ENCODE data around the gene THNSL1. TPM values are rescaled to one million over a fixed set of nuclear protein-coding genes. Genes with fewer than 3 reads are reported as not detected.

THNSL1 gene
- total and polyA plus RNA-seq, 2 donors (not counting 1 experiment from before 2014, with no cell fraction given): 1.6 to 4.3 TPM

DNA sequence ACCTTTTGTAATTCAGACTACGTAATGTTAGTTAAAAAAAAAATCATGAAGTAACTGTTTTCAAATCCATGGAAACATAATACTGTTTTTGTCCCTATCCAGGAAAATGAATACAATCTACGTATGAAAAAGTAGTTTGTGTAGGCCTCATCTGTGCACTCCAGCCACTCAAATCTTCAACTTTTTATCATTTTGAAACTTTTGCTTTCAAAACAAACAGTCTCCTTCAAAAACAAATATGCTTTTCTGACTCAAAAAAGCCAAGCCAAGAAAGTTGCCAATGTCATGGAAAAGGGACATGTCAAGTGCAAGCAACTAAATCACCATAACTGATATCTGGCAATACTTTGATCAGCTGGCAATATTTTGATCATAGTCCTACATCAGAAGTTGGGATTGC, 13.1 kb downstream of the THNSL1 start:
- H3K27me3 ChIP-seq (ENCODE audit: control insufficient read depth, insufficient read depth, low read length): no peaks in the 10 kb centered on the region
- no peak for DNase-seq (ENCODE audit: low read depth in 2 of 2)
- no peaks in the 10 kb centered on the region for H3K36me3 ChIP-seq (ENCODE audit: control insufficient read depth, insufficient read depth, low read length)
- no peaks in the 10 kb centered on the region for H4K20me1 ChIP-seq (ENCODE audit: control insufficient read depth, extremely low read depth, insufficient read depth, low read length)
- no peak overlapping the region for H3K9ac ChIP-seq (ENCODE audit: insufficient read depth, low read length)
- H3K4me3 ChIP-seq (replicated peaks in 1 of 4; ENCODE audit: control extremely low read depth in 1 of 4, insufficient read depth in 1 of 4, low read depth in 3 of 4, low read length in 4 of 4): no peak overlapping the region
- no peak for TF ChIP-seq EZH2 (IDR thresholded peaks at IDR 0.05; ENCODE audit: low read length, missing control alignments)
- TF ChIP-seq, protein P1, sequence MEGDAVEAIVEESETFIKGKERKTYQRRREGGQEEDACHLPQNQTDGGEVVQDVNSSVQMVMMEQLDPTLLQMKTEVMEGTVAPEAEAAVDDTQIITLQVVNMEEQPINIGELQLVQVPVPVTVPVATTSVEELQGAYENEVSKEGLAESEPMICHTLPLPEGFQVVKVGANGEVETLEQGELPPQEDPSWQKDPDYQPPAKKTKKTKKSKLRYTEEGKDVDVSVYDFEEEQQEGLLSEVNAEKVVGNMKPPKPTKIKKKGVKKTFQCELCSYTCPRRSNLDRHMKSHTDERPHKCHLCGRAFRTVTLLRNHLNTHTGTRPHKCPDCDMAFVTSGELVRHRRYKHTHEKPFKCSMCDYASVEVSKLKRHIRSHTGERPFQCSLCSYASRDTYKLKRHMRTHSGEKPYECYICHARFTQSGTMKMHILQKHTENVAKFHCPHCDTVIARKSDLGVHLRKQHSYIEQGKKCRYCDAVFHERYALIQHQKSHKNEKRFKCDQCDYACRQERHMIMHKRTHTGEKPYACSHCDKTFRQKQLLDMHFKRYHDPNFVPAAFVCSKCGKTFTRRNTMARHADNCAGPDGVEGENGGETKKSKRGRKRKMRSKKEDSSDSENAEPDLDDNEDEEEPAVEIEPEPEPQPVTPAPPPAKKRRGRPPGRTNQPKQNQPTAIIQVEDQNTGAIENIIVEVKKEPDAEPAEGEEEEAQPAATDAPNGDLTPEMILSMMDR (conservative IDR thresholded peaks at IDR 0.05 in 1 of 2, IDR thresholded peaks at IDR 0.05 in 1 of 2; ENCODE audit: low read depth in 1 of 2, low read length in 2 of 2): no peak
- H3K79me2 ChIP-seq (ENCODE audit: control insufficient read depth, insufficient read depth, low read length): no peaks in the 10 kb centered on the region
- H3K9me3 ChIP-seq (ENCODE audit: control insufficient read depth, insufficient read depth, low read depth, low read length): no peaks in the 10 kb centered on the region
- no peak overlapping the region for H3K27ac ChIP-seq (ENCODE audit: insufficient read depth, low read length)
- H3K4me1 ChIP-seq (ENCODE audit: control insufficient read depth, extremely low read depth, insufficient read depth, low read length): no peaks in the 10 kb centered on the region
- H3K4me2 ChIP-seq (ENCODE audit: extremely low read depth, insufficient read depth, low read length): no peak overlapping the region
- no peak overlapping the region for H2AFZ ChIP-seq (ENCODE audit: low read length)

DNA sequence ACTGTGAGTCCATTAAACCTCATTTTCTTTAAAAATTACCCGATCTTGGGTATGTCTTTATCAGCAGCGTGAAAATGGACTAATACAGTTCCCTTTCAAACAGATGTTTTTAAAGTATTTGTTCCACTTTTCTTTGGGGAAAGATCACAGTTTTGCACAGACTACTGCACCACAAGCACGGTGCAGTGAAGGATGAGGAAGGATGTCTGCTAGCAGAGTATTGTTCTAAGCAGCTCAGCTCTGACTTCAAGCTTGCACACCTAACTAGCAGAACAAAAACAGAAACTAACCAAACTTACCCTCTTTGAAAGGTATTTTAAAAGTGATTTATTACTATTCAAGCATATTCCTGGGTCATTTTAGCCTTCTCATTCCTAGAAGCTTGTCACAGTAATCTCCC, 20.0 kb downstream of the THNSL1 start:
- Histone ChIP-seq H3K27me3 (ENCODE audit: control insufficient read depth, insufficient read depth, low read length) (no peaks in the 10 kb centered on the region), H3K4me3 (replicated peaks in 1 of 4; ENCODE audit: control extremely low read depth in 1 of 4, insufficient read depth in 1 of 4, low read depth in 3 of 4, low read length in 4 of 4) (no peak overlapping the region), H3K79me2 (ENCODE audit: control insufficient read depth, insufficient read depth, low read length) (no peaks in the 10 kb centered on the region), H3K4me2 (ENCODE audit: extremely low read depth, insufficient read depth, low read length) (no peak overlapping the region), H2AFZ (ENCODE audit: low read length) (no peak overlapping the region), H3K9ac (ENCODE audit: insufficient read depth, low read length) (no peak overlapping the region), H4K20me1 (ENCODE audit: control insufficient read depth, extremely low read depth, insufficient read depth, low read length) (no peaks in the 10 kb centered on the region), H3K9me3 (ENCODE audit: control insufficient read depth, insufficient read depth, low read depth, low read length) (no peaks in the 10 kb centered on the region), H3K27ac (ENCODE audit: insufficient read depth, low read length) (no peak overlapping the region), H3K36me3 (ENCODE audit: control insufficient read depth, insufficient read depth, low read length) (no peaks in the 10 kb centered on the region), H3K4me1 (ENCODE audit: control insufficient read depth, extremely low read depth, insufficient read depth, low read length) (no peaks in the 10 kb centered on the region)
- no peak for DNase-seq (ENCODE audit: low read depth in 2 of 2)
- TF ChIP-seq, protein P1 (conservative IDR thresholded peaks at IDR 0.05 in 1 of 2, IDR thresholded peaks at IDR 0.05 in 1 of 2; ENCODE audit: low read depth in 1 of 2, low read length in 2 of 2): no peak
- no peak for TF ChIP-seq EZH2 (IDR thresholded peaks at IDR 0.05; ENCODE audit: low read length, missing control alignments)

DNA sequence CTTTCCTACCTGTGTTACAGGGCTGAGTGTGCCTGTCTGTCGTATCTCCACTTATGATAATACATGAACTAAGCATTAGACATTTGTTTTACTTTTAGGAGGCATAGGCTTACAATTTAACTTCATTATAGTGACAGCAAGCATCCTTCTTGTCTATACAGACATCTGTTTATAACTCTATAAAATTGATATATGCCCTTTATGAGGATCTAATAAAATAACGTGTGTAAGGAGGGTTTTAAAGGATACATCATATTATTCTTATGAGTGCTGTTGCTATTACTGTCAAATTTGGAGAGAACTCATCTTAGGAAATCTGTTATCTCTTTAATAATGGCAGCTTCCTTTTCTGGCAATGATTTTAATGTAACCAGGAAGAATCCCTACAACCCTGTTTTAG, 21.9 kb downstream of the THNSL1 start:
- no peak overlapping the region for H3K4me3 ChIP-seq (replicated peaks in 1 of 4; ENCODE audit: control extremely low read depth in 1 of 4, insufficient read depth in 1 of 4, low read depth in 3 of 4, low read length in 4 of 4)

More for the DNA sequence above, 21.9 kb downstream of the THNSL1 start:
- Histone ChIP-seq H3K36me3 (ENCODE audit: control insufficient read depth, insufficient read depth, low read length) (no peaks in the 10 kb centered on the region), H2AFZ (ENCODE audit: low read length) (no peak overlapping the region), H4K20me1 (ENCODE audit: control insufficient read depth, extremely low read depth, insufficient read depth, low read length) (no peaks in the 10 kb centered on the region), H3K9me3 (ENCODE audit: control insufficient read depth, insufficient read depth, low read depth, low read length) (no peaks in the 10 kb centered on the region), H3K79me2 (ENCODE audit: control insufficient read depth, insufficient read depth, low read length) (no peaks in the 10 kb centered on the region), H3K27me3 (ENCODE audit: control insufficient read depth, insufficient read depth, low read length) (no peaks in the 10 kb centered on the region), H3K27ac (ENCODE audit: insufficient read depth, low read length) (no peak overlapping the region), H3K4me1 (ENCODE audit: control insufficient read depth, extremely low read depth, insufficient read depth, low read length) (no peaks in the 10 kb centered on the region), H3K4me2 (ENCODE audit: extremely low read depth, insufficient read depth, low read length) (no peak overlapping the region), H3K9ac (ENCODE audit: insufficient read depth, low read length) (no peak overlapping the region)
- no peak for DNase-seq (ENCODE audit: low read depth in 2 of 2)
- TF ChIP-seq EZH2 (IDR thresholded peaks at IDR 0.05; ENCODE audit: low read length, missing control alignments): no peak
- TF ChIP-seq, protein P1 (conservative IDR thresholded peaks at IDR 0.05 in 1 of 2, IDR thresholded peaks at IDR 0.05 in 1 of 2; ENCODE audit: low read depth in 1 of 2, low read length in 2 of 2): no peak
